ENCODE data around the gene PER2. TPM values are rescaled to one million over a fixed set of nuclear protein-coding genes. Genes with fewer than 3 reads are reported as not detected.
A peak's percentile ranks its signal among the peaks of the same experiment; 100 is the strongest.

Gene PER2
- total and polyA plus RNA-seq, 12 donors: 1.4 to 19.0 (median 7.1) TPM

DNA sequence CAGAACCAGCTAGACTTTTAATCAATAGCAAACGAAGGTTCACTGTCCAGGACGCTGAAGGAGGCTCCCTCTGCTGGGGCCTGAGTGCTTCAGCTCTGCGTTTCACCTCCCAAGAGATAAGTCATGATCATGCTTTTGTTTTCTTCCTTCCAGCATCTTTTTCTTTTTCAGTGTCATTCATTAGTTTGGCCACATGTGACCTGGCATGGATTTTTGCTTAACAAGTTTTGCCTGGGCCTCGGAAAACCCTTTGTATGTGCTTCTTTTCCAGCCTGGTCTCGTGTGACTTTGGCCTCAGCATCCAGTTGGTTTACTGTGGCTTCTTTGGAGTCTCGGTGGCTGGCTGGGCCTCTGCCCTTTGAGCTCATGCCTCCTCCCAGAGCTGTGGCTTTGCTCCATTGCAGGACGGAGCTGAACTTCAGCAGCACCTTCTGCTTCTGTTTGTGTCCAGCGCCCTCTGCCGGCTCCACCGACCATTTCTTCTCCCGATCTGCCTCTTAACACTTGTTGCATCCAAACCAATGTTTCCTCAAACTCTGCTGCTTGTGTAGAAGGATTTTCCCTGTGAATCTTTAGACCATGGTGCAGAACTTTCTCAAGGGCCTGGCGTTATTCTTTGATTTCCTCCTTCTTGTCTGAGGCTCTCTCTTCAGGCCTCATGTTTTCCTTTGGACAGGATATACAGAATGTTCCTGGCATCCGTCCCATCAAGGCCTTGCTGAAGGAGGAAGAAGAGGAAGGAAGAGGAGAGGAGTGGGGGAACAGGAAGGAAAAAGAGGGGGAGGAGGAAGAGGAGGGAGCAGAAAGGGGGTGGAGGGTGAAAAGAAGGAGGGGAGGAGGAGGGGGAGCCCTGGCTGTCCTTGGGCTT is 25.0 kb downstream of the PER2 start:
- 17 to 20% methylated on average over 13 of the region's 13 CpGs for WGBS, 2 donors
- TF ChIP-seq, protein P1, sequence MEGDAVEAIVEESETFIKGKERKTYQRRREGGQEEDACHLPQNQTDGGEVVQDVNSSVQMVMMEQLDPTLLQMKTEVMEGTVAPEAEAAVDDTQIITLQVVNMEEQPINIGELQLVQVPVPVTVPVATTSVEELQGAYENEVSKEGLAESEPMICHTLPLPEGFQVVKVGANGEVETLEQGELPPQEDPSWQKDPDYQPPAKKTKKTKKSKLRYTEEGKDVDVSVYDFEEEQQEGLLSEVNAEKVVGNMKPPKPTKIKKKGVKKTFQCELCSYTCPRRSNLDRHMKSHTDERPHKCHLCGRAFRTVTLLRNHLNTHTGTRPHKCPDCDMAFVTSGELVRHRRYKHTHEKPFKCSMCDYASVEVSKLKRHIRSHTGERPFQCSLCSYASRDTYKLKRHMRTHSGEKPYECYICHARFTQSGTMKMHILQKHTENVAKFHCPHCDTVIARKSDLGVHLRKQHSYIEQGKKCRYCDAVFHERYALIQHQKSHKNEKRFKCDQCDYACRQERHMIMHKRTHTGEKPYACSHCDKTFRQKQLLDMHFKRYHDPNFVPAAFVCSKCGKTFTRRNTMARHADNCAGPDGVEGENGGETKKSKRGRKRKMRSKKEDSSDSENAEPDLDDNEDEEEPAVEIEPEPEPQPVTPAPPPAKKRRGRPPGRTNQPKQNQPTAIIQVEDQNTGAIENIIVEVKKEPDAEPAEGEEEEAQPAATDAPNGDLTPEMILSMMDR (IDR thresholded peaks at IDR 0.05): peak; percentile 71 to 89 (median 82)
- H3K27me3 ChIP-seq: no peaks in the 10 kb centered on the region
- peak overlapping the region in 9 of 10 donors; percentile 34 to 70 (median 50) for H3K27ac ChIP-seq
- H3K36me3 ChIP-seq: peaks cover 0 to 91% (median 43%) of the 10 kb centered on the region in 9 donors
- DNase-seq (peak; percentile 91 to 92), ATAC-seq (peak; percentile 72 to 87 (median 83))
- H3K4me3 ChIP-seq: no peak overlapping the region
- peaks cover 3 to 42% (median 29%) of the 10 kb centered on the region in 9 donors for H3K4me1 ChIP-seq
- no peaks in the 10 kb centered on the region for H3K9me3 ChIP-seq
- intact Hi-C loops (cut with DNase I): loop anchor here in 8 of 10 donors (1.0 to 10.0 kb wide), 9 partner anchors 23 to 409 kb away; partner anchors contain the start of genes RAMP1 (in 6 of the 8) and HES6 (in 1 of the 8)

DNA sequence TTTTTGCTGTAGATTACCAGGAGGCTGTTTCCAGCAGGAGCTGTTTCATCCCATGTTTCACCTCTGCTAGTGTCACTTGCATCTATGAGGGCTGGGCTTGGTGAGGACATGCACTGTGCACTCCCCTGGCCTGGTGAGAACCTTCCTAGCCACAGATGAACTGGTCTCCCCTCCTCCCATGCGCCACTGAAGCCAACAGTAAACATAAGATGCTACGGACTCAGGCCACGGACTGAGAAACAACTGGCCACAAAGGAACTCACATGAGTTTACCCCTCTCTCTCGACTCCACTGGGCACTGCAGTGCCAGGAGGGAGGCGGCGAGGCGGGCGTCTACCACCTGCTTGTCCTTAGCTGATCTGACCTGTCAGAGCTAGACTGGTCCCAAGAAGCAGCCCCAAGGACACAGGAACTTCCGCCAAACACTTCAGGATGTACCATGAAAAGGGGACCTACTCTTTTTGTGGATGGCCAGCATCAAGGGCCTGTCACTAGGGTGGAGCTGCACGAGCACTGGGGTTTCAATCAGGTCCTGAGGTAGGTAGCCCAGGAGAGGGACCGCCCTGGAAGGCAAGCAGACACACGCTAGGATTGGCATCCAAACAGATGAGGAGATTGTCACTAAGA is 25.8 kb downstream of the PER2 start:
- no peak for DNase-seq
- 92 to 97% methylated on average over 12 of the region's 12 CpGs for WGBS, 2 donors
- no peak for ATAC-seq
- intact Hi-C loops (cut with DNase I): loop anchor here in 8 of 10 donors (1.0 to 10.0 kb wide), 9 partner anchors 22 to 408 kb away; partner anchors contain the start of genes RAMP1 (in 6 of the 8) and HES6 (in 1 of the 8)
- H3K27ac ChIP-seq: peak overlapping the region in 6 of 10 donors; percentile 14 to 70 (median 64)
- TF ChIP-seq, protein P1 (IDR thresholded peaks at IDR 0.05): no peak
- H3K36me3 ChIP-seq: peaks cover 0 to 91% (median 43%) of the 10 kb centered on the region in 9 donors
- peaks cover 3 to 42% (median 29%) of the 10 kb centered on the region in 9 donors for H3K4me1 ChIP-seq
- H3K27me3 ChIP-seq: no peaks in the 10 kb centered on the region
- no peaks in the 10 kb centered on the region for H3K9me3 ChIP-seq
- no peak overlapping the region for H3K4me3 ChIP-seq

DNA sequence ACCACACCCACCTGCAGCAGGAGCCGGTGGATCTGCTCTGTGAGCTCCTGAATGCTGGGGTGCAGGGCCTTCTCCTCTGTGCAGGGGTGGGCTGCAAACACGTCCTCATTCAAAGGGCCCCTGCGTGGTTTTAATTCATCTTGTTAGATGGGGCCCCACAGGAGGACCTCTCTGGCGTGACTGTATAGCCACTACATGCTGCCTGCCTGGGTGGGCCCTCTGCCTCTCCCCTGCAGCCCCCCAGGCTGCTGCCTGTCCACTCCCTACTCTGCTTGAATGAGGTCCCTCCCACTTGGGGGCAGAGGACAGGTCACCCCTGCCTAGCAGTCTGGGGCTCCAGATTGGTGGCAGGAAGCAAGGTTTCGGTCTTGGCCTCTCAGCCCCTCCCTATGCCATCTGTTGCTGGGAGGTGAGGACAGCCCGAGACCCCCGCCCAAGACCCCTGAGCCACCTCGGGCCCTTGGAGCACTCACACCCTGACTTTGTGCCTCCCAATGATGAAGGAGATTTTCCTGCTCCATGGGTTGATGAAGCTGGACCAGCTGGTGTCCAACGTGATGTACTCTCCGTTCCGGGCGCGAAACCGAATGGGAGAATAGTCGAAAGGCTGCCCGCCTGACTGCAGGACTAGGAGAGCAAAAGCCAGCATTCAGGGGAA is 26.6 kb downstream of the PER2 start:
- ATAC-seq (peak in 1 of 8 donors; percentile 14), DNase-seq (peak in 1 of 2 donors; percentile 1)
- WGBS, 2 donors: 94 to 96% methylated on average over 16 of the region's 16 CpGs
- TF ChIP-seq, protein P1 (IDR thresholded peaks at IDR 0.05): no peak
- peaks cover 3 to 42% (median 29%) of the 10 kb centered on the region in 9 donors for H3K4me1 ChIP-seq
- intact Hi-C loops (cut with DNase I): loop anchor here in 7 of 10 donors (2.0 to 10.0 kb wide), 6 partner anchors 97 to 407 kb away; partner anchors contain the start of gene RAMP1 (in 6 of the 7)
- peaks cover 0 to 91% (median 46%) of the 10 kb centered on the region in 9 donors for H3K36me3 ChIP-seq
- peak overlapping the region in 1 of 10 donors; percentile 29 for H3K27ac ChIP-seq
- H3K9me3 ChIP-seq: no peaks in the 10 kb centered on the region
- H3K4me3 ChIP-seq: no peak overlapping the region
- H3K27me3 ChIP-seq: no peaks in the 10 kb centered on the region
